CD4-positive, alpha-beta T cell treated with Interleukin-15 for 4 hours (primary cell): ENCODE results near the gene C1QTNF5.

ENCODE experiments used
- DNase-seq: peaks from one replicate; pipeline ENCODE4 v3.0.0-alpha.2; 2020; ENCODE audit warnings: low spot score

C1QTNF5 gene

GRCh38 chr11:119290894-119291497 lies 49.7 kb downstream of the C1QTNF5 start:
- no peak for DNase-seq
